NCI-H345 treated with DMSO at 0.1 percent for 48 hours (cell line): Measurements from ENCODE around the gene GALNT1.

Source experiments
- DNase-seq: peaks from one replicate; lab custom pipeline; 2025; ENCODE audit not compliant: unreplicated experiment; lab: John Stamatoyannopoulos, UW

Gene GALNT1

GRCh38 chr18:35581898-35582641 lies 530 bp downstream of the GALNT1 start:
- no peak for DNase-seq

- peak; percentile 88 for DNase-seq
Observed at GRCh38 chr18:35582899-35583558, 1.5 kb downstream of the GALNT1 start.

- DNase-seq: no peak
Observed at GRCh38 chr18:35584735-35585134, 3.2 kb downstream of the GALNT1 start.

GRCh38 chr18:35585608-35586007 lies 4.1 kb downstream of the GALNT1 start:
- DNase-seq: no peak

GRCh38 chr18:35588122-35588521 lies 6.6 kb downstream of the GALNT1 start:
- DNase-seq: no peak

GRCh38 chr18:35588995-35589394 lies 7.5 kb downstream of the GALNT1 start:
- no peak for DNase-seq

GRCh38 chr18:35589546-35589945 lies 8.0 kb downstream of the GALNT1 start:
- DNase-seq: no peak

- no peak for DNase-seq
Observed at GRCh38 chr18:35590935-35591334, 9.4 kb downstream of the GALNT1 start.

- DNase-seq: no peak
Observed at GRCh38 chr18:35592298-35592697, 10.8 kb downstream of the GALNT1 start.

- DNase-seq: no peak
Observed at GRCh38 chr18:35593859-35594258, 12.3 kb downstream of the GALNT1 start.

- no peak for DNase-seq
Observed at GRCh38 chr18:35597758-35598157, 16.2 kb downstream of the GALNT1 start.

GRCh38 chr18:35602193-35602820 lies 20.8 kb downstream of the GALNT1 start:
- DNase-seq: no peak

GRCh38 chr18:35603008-35603407 lies 21.5 kb downstream of the GALNT1 start:
- no peak for DNase-seq

GRCh38 chr18:35603528-35603927 lies 22.0 kb downstream of the GALNT1 start:
- DNase-seq: no peak

GRCh38 chr18:35604369-35604768 lies 22.8 kb downstream of the GALNT1 start:
- no peak for DNase-seq

- no peak for DNase-seq
Observed at GRCh38 chr18:35605686-35606417, 24.3 kb downstream of the GALNT1 start.

- no peak for DNase-seq
Observed at GRCh38 chr18:35609236-35609635, 27.7 kb downstream of the GALNT1 start.

GRCh38 chr18:35610089-35610488 lies 28.5 kb downstream of the GALNT1 start:
- DNase-seq: peak; percentile 29

- no peak for DNase-seq
Observed at GRCh38 chr18:35610724-35611123, 29.2 kb downstream of the GALNT1 start.

GRCh38 chr18:35611518-35611917 lies 30.0 kb downstream of the GALNT1 start:
- DNase-seq: no peak

GRCh38 chr18:35616074-35616473 lies 34.5 kb downstream of the GALNT1 start:
- DNase-seq: no peak
